Liver (tissue), 3 donors: ENCODE results near the gene FIP1L1.

Experiments
- FOXA1 ChIP-seq: IDR thresholded peaks from 2 replicates; pipeline ENCODE4 v1.6.1; 2016; ENCODE audit warnings: antibody characterized with exemption
- MAX ChIP-seq: IDR thresholded peaks from 2 replicates; pipeline ENCODE4 v1.6.1; 2016; ENCODE audit warnings: antibody characterized with exemption
- TAF1 ChIP-seq: conservative IDR thresholded peaks from 2 replicates; pipeline ENCODE4 v1.6.1; 2016; ENCODE audit warnings: antibody characterized with exemption, mild to moderate bottlenecking
- TF ChIP-seq, protein P1 (sequence below): fragments of 150-350 bp; IDR thresholded peaks from 2 replicates; pipeline ENCODE4 v1.5.1; 2017; ENCODE audit warnings: improper control_type of control experiment, low read depth, low read length; ENCODE audit not compliant: missing input control
- donor health status: healthy.
- donor health status: healthy.

- TF ChIP-seq TAF1: no peak
- TF ChIP-seq, protein P1, sequence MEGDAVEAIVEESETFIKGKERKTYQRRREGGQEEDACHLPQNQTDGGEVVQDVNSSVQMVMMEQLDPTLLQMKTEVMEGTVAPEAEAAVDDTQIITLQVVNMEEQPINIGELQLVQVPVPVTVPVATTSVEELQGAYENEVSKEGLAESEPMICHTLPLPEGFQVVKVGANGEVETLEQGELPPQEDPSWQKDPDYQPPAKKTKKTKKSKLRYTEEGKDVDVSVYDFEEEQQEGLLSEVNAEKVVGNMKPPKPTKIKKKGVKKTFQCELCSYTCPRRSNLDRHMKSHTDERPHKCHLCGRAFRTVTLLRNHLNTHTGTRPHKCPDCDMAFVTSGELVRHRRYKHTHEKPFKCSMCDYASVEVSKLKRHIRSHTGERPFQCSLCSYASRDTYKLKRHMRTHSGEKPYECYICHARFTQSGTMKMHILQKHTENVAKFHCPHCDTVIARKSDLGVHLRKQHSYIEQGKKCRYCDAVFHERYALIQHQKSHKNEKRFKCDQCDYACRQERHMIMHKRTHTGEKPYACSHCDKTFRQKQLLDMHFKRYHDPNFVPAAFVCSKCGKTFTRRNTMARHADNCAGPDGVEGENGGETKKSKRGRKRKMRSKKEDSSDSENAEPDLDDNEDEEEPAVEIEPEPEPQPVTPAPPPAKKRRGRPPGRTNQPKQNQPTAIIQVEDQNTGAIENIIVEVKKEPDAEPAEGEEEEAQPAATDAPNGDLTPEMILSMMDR: no peak
- TF ChIP-seq MAX: no peak
- no peak for TF ChIP-seq FOXA1
Observed at GRCh38 chr4:53489279-53489889, 111.9 kb downstream of the FIP1L1 start.
